ENCODE data around the gene MBOAT2. TPM values are rescaled to one million over a fixed set of nuclear protein-coding genes. Genes with fewer than 3 reads are reported as not detected.
A peak's percentile ranks its signal among the peaks of the same experiment; 100 is the strongest.

The MBOAT2 gene
- total and polyA plus RNA-seq, 2 of the 13 experiments (the other 11 are each of a cell fraction or from before 2014, with no cell fraction given): 0.11 to 0.36 TPM

DNA sequence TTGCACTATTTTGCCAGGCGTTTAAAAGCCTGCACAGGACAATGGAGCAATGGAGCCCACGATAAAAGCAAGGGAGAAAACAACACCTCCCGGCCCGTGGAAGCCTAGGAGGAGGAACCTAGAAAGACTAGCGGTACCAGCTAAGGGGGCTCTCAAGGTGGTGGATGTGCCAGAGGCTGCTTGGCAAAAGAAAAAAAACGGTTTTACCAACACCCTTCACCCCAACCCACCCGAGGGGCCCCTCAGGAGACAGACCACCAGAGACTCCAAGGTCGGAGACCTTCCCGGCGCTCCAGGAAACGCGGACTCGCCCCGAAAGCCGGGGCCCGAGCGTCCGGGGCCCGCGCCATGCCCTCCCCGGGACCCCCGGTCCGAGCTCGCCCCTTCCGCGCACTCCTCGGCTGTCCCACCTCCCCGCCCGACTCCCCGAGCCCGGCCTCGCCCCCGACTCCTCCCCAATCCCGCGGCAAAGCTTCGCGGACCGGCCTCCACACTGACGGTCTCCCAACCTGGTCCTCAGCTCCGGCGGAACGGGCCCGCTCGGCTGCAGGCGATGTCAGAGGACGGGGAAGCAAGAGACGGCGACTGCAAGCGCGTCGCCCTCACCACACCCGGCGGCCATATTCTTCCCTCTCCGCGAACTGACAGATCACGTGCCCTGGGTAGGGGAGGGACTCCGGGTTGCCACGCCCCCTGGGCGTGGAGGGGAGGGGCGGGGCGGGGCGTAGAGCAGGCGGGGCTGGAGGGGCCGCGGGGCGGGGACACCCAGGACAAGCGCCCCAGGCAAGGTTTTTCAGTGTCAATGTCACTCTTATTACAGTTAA, 166.3 kb downstream of the MBOAT2 start, which contains the start of gene KIDINS220 (continued):
- TF ChIP-seq ZNF382 (CRISPR knock-in tag; IDR thresholded peaks at IDR 0.05; ENCODE audit: borderline replicate concordance): no peak
- TF ChIP-seq ZNF616 (CRISPR knock-in tag; IDR thresholded peaks at IDR 0.05; ENCODE audit: low read depth): peak; percentile 47
- TF ChIP-seq, protein P1, sequence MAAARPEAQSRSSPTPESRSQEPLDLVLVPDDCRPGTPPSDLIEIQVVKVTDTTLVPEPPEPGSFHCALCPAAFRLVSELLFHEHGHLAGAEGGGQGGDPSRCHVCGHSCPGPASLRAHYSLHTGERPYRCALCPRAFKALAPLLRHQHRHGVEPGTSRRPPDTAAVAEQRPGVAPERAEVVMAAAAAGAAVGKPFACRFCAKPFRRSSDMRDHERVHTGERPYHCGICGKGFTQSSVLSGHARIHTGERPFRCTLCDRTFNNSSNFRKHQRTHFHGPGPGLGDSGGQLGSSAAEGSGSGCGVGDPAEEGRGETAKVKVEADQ (CRISPR knock-in tag; IDR thresholded peaks at IDR 0.05; ENCODE audit: borderline replicate concordance): 0 out of 2 replicates have a peak, but pooled peaks have one; percentile 91
- no peak for TF ChIP-seq ZNF235 (CRISPR knock-in tag; IDR thresholded peaks at IDR 0.05; ENCODE audit: borderline replicate concordance)
- no peak for TF ChIP-seq SIX4 (CRISPR knock-in tag; IDR thresholded peaks at IDR 0.05)
- TF ChIP-seq BCL3 (CRISPR knock-in tag; IDR thresholded peaks at IDR 0.05): peak; percentile 66; the same call in 1 of the 2 replicates
- peak; percentile 1; the same call in 1 of the 2 replicates for TF ChIP-seq SNAI1 (CRISPR knock-in tag; IDR thresholded peaks at IDR 0.05; ENCODE audit: borderline replicate concordance)
- no peak for TF ChIP-seq SSRP1 (CRISPR knock-in tag; IDR thresholded peaks at IDR 0.05)
- peak; percentile 88 for TF ChIP-seq SRSF1 (optimal IDR thresholded peaks at IDR 0.05; ENCODE audit: low read depth, low read length)
- TF ChIP-seq XRCC5 (optimal IDR thresholded peaks at IDR 0.05; ENCODE audit: low read length): peak; percentile 58
- TF ChIP-seq MAFG (CRISPR knock-in tag; IDR thresholded peaks at IDR 0.05): no peak
- TF ChIP-seq, protein P2, sequence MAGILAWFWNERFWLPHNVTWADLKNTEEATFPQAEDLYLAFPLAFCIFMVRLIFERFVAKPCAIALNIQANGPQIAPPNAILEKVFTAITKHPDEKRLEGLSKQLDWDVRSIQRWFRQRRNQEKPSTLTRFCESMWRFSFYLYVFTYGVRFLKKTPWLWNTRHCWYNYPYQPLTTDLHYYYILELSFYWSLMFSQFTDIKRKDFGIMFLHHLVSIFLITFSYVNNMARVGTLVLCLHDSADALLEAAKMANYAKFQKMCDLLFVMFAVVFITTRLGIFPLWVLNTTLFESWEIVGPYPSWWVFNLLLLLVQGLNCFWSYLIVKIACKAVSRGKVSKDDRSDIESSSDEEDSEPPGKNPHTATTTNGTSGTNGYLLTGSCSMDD (CRISPR knock-in tag; IDR thresholded peaks at IDR 0.05): no peak
- TF ChIP-seq, protein P3, sequence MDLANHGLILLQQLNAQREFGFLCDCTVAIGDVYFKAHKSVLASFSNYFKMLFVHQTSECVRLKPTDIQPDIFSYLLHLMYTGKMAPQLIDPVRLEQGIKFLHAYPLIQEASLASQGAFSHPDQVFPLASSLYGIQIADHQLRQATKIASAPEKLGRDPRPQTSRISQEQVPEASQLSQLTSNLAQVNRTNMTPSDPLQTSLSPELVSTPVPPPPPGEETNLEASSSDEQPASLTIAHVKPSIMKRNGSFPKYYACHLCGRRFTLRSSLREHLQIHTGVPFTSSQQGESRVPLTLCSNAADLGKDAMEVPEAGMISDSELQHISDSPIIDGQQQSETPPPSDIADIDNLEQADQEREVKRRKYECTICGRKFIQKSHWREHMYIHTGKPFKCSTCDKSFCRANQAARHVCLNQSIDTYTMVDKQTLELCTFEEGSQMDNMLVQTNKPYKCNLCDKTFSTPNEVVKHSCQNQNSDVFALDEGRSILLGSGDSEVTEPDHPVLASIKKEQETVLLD (CRISPR knock-in tag; IDR thresholded peaks at IDR 0.05; ENCODE audit: low read depth): no peak
- TF ChIP-seq, protein P4, sequence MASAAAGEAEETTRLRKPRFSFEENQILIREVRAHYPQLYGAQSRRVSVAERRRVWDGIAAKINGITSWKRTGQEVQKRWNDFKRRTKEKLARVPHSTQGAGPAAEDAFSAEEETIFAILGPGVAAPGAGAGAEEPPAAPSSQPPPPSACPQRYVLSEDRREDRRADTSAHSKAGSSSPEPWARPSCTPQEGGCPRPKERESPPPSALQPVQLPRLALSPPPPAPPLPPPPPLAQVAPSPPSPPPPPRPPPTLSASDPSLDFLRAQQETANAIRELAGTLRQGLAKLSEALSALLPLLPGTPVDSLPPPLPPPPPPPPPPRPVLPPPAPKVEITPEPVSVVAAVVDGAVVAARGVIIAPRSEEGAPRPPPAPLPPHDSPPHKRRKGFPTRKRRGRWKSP (CRISPR knock-in tag; IDR thresholded peaks at IDR 0.05): no peak; the same call in 1 of the 2 replicates
- TF ChIP-seq ZSCAN29 (CRISPR knock-in tag; conservative IDR thresholded peaks at IDR 0.05): 0 out of 2 replicates have a peak, but pooled peaks have one; percentile 39
- TF ChIP-seq ZNF280B (CRISPR knock-in tag; IDR thresholded peaks at IDR 0.05; ENCODE audit: borderline replicate concordance): peak; percentile 70; the same call in 1 of the 2 replicates
- TF ChIP-seq ZBTB1 (CRISPR knock-in tag; IDR thresholded peaks at IDR 0.05; ENCODE audit: borderline replicate concordance): no peak

Measured in HepG2 (cell line).